RWPE2 (cell line): ENCODE data around the gene F8.

Source experiments
- ATAC-seq: fragments of 200-7000 bp; cut with Tn5 transposase; 3 replicates; pipeline ENCODE4 v1.9.1; 2021; ENCODE audit warnings: low read depth
- DNase-seq: peaks from one replicate; pipeline ENCODE4 v3.0.0-alpha.2; 2020; ENCODE audit warnings: low spot score
- H3K27ac ChIP-seq: fragments of 450-650 bp; 2 replicates; pipeline ENCODE4 v1.5.1; 2017; ENCODE audit warnings: mild to moderate bottlenecking; ENCODE audit not compliant: poor library complexity, severe bottlenecking
- H3K27me3 ChIP-seq: fragments of 250-450 bp; sonication (Bioruptor Pico); 2 replicates; pipeline ENCODE4 v1.5.1; 2021; ENCODE audit warnings: mild to moderate bottlenecking, moderate library complexity; ENCODE audit not compliant: insufficient read depth, poor library complexity, severe bottlenecking
- H3K36me3 ChIP-seq: fragments of 250-450 bp; sonication (Bioruptor Pico); 2 replicates; pipeline ENCODE4 v1.5.1; 2020; ENCODE audit warnings: low read depth, mild to moderate bottlenecking, moderate library complexity
- H3K4me1 ChIP-seq: fragments of 250-450 bp; sonication (Bioruptor Pico); 2 replicates; pipeline ENCODE4 v1.5.1; 2021; ENCODE audit warnings: mild to moderate bottlenecking, moderate library complexity; ENCODE audit not compliant: insufficient read depth, poor library complexity, severe bottlenecking
- H3K4me3 ChIP-seq: fragments of 250-450 bp; sonication (Bioruptor Pico); 2 replicates; pipeline ENCODE4 v1.5.1; 2021; ENCODE audit warnings: mild to moderate bottlenecking, moderate library complexity; ENCODE audit not compliant: severe bottlenecking
- H3K9me3 ChIP-seq: fragments of 250-450 bp; sonication (Bioruptor Pico); 2 replicates; pipeline ENCODE4 v1.5.1; 2021; ENCODE audit warnings: mild to moderate bottlenecking, moderate library complexity; ENCODE audit not compliant: severe bottlenecking
- TF ChIP-seq, protein P1 (sequence below): fragments of 450-650 bp; IDR thresholded peaks from one replicate; pipeline ENCODE4 v1.5.1; 2017; ENCODE audit warnings: mild to moderate bottlenecking, moderate library complexity; ENCODE audit not compliant: poor library complexity, severe bottlenecking

The F8 gene

DNA sequence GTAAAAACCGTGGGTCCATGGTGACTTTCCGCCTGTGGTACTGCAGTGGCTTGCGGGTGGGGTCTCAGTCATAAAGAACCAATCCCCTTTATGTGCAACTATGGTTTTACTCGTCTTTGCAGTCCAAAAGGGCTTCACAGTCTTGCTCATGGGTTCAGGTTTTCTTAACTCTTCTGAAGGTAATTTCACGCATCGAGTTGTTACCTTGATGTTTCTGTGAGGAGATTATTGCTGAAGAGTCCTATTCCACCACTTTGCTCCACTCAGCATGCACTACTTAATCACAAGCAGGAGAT, 41.5 kb downstream of the F8 start:
- Histone ChIP-seq H3K4me1 (peaks cover 6% of the 10 kb centered on the region), H3K27me3 (no peaks in the 10 kb centered on the region), H3K36me3 (no peaks in the 10 kb centered on the region), H3K27ac (no peak overlapping the region), H3K4me3 (peak overlapping the region; percentile 23), H3K9me3 (no peaks in the 10 kb centered on the region)
- TF ChIP-seq, protein P1, sequence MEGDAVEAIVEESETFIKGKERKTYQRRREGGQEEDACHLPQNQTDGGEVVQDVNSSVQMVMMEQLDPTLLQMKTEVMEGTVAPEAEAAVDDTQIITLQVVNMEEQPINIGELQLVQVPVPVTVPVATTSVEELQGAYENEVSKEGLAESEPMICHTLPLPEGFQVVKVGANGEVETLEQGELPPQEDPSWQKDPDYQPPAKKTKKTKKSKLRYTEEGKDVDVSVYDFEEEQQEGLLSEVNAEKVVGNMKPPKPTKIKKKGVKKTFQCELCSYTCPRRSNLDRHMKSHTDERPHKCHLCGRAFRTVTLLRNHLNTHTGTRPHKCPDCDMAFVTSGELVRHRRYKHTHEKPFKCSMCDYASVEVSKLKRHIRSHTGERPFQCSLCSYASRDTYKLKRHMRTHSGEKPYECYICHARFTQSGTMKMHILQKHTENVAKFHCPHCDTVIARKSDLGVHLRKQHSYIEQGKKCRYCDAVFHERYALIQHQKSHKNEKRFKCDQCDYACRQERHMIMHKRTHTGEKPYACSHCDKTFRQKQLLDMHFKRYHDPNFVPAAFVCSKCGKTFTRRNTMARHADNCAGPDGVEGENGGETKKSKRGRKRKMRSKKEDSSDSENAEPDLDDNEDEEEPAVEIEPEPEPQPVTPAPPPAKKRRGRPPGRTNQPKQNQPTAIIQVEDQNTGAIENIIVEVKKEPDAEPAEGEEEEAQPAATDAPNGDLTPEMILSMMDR = peak; percentile 49
- DNase-seq (no peak), ATAC-seq (0 out of 3 replicates have a peak, but pooled peaks have one; percentile 25)

DNA sequence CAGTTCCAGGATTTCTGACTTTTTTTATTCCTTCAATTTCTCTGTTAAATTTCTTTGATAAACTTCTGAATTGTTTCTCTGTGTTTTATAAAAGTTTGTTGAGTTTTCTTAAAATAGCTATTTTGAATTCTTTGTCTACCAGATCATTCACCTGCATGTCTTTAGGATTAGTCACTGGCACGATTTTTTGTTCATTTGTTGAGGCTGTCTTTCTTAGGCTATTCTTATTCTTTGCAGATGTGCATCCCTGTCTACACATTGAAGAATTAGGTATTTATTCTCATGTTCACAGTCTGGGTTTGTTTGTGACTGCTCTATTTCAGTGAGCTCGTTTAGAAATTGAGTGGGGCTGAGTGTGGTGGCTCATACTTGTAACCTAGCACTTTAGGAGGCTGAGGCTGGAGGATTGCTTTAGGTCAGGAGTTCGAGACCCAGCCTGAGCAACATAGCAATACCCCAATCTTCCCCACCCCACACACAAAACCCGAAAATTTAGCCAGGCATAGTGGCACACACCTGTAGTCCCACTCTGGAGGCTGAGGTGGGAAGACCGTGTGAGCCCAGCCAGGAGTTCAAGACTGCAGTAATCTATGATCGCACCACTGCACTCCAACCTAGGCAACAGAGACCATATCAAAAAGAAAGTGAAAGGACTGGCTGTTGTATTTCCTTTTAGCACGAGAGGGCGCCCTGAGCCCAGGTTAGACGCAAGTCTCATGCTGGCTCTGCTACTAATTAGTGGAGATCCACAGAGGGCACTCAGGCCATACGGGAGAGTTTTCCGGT, 42.0 kb downstream of the F8 start:
- peaks cover 6% of the 10 kb centered on the region for H3K4me1 ChIP-seq
- H3K27ac ChIP-seq = peak overlapping the region; percentile 25
- ATAC-seq (peak; percentile 82), DNase-seq (no peak)
- no peaks in the 10 kb centered on the region for H3K9me3 ChIP-seq
- H3K27me3 ChIP-seq = no peaks in the 10 kb centered on the region
- H3K4me3 ChIP-seq = peak overlapping the region; percentile 23
- TF ChIP-seq, protein P1 = peak; percentile 75
- H3K36me3 ChIP-seq = no peaks in the 10 kb centered on the region

DNA sequence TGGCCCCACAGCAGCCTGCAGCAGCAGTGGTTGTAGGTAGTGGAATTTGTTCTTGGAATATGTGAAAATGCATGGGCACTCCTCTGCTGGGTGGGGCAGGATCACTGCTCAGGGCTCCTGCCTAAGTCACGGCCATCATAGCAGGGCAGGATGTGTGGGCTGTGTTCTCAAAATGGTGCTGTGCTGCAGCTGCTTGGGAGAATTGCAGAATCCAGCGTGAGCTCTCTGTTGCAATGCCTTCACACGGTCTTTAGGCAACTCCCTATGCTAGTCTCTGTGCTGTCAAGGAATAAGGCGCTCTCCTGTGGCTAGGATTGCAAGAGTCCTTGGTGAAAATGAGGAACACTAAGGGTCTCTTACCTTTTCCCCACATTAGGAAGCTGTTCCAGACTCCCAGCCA, 42.9 kb downstream of the F8 start:
- Histone ChIP-seq H3K27ac (peak overlapping the region; percentile 25), H3K36me3 (no peaks in the 10 kb centered on the region), H3K4me1 (peaks cover 6% of the 10 kb centered on the region), H3K27me3 (no peaks in the 10 kb centered on the region), H3K4me3 (no peak overlapping the region), H3K9me3 (no peaks in the 10 kb centered on the region)
- TF ChIP-seq, protein P1 = no peak
- ATAC-seq (no peak), DNase-seq (no peak)

DNA sequence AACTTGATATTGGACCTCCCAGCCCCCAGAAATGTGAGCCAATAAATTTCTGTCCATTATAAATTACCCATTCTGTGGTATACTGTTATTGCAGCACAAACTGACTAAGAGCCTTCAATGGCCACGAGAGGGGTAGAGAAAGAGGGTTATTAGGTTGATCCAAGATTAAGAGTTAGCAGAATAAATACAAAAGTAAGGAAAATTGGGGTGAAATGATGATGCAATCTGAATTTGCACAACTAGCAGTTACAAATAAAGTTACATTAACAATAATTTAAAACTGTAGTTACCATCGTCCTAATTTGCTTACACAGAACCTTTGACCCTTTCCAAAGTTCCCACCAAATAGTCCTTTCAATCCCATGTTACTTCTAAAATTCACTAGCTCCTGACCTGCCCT, 54.2 kb downstream of the F8 start:
- no peaks in the 10 kb centered on the region for H3K27me3 ChIP-seq
- no peak for DNase-seq

More for the DNA sequence above, 54.2 kb downstream of the F8 start:
- no peak overlapping the region for H3K27ac ChIP-seq
- TF ChIP-seq, protein P1 = no peak
- no peak for ATAC-seq
- H3K36me3 ChIP-seq = no peaks in the 10 kb centered on the region
- H3K9me3 ChIP-seq = no peaks in the 10 kb centered on the region
- no peak overlapping the region for H3K4me3 ChIP-seq
- peaks cover 6% of the 10 kb centered on the region for H3K4me1 ChIP-seq
